GM10266 (cell line): ENCODE data around the gene CD28.

Experiments used
- DNase-seq: peaks from one replicate; pipeline ENCODE4 v3.0.0; 2012; ENCODE audit errors: extremely low spot score
- TF ChIP-seq, protein P1 (sequence below): IDR thresholded peaks from 2 replicates; pipeline ENCODE4 v1.5.1; 2012; ENCODE audit warnings: mild to moderate bottlenecking, low read depth; ENCODE audit not compliant: control insufficient read depth, insufficient read depth; ENCODE audit errors: missing control alignments

CD28 gene

DNA sequence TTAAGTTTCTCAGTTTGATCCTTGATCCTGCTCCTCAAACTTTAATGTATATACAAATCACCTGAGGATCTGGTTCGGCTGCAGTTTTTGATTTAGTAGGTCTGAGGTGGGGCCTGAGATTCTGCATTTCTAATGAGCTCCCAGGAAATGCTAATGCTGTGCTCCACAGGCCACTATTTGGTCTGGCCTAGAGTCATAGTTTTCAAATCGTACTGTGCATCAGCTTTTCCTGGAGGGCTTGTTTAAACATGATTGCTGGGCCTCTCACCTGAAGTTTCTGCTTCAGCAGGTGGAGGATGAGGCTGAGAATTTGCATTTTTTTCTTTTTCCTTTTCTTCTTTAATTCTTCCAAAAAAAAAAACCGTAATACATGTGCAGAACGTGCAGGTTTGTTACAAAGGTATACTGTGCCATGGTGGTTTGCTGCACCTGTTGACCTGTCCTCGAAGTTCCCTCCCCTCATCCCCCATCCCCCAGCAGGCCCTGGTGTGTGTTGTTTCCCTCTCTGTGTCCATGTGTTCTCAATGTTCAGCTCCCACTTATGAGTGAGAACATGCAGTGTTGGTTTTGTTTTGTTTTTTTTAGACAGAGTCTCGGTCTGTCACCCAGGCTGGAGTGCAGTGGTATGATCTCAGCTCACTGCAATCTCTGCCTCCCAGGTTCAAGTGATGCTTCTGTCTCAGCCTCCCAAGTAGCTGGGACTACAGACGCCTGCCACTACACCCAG, 42.2 kb upstream of the CD28 start:
- DNase-seq, result no peak
- TF ChIP-seq, protein P1, sequence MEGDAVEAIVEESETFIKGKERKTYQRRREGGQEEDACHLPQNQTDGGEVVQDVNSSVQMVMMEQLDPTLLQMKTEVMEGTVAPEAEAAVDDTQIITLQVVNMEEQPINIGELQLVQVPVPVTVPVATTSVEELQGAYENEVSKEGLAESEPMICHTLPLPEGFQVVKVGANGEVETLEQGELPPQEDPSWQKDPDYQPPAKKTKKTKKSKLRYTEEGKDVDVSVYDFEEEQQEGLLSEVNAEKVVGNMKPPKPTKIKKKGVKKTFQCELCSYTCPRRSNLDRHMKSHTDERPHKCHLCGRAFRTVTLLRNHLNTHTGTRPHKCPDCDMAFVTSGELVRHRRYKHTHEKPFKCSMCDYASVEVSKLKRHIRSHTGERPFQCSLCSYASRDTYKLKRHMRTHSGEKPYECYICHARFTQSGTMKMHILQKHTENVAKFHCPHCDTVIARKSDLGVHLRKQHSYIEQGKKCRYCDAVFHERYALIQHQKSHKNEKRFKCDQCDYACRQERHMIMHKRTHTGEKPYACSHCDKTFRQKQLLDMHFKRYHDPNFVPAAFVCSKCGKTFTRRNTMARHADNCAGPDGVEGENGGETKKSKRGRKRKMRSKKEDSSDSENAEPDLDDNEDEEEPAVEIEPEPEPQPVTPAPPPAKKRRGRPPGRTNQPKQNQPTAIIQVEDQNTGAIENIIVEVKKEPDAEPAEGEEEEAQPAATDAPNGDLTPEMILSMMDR, result no peak

DNA sequence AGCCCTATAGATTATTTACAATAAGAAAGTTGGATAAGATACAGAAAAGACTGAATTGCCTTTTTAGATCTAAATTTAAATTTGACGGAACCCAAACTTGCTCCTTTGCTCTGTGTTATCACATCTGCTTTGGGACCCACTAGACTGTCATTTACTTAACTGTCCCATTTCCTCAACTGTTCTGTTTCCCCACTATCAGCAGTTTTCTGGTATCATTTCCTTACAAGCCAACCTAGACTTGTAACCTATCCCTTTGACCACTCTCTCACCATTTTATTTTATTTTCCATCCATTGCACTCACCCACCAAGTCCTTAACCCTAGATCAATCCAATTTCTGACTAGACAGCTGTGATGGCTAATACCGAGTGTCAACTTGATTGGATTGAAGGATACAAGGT, 38.6 kb upstream of the CD28 start:
- DNase-seq, result no peak
- TF ChIP-seq, protein P1, result no peak

DNA sequence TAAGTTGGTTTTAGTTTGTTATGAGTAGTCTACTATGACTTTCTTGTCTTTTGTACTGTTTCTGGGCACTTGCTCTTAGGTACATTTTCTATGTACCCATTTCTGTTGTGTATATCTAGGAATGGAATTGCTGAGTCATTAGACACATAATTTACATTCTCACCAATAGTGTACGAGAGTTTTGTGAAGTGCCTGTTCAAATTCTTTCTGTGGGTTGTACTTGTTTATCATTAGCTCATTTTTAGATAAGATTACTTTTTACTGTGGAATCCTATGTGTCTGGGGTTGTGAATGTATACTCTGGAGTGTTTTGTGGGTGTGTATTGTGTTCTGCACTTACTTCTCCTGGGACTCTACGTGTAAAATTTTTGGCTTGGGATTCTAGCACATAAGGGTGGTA, 36.6 kb upstream of the CD28 start:
- TF ChIP-seq, protein P1, result no peak
- no peak for DNase-seq

DNA sequence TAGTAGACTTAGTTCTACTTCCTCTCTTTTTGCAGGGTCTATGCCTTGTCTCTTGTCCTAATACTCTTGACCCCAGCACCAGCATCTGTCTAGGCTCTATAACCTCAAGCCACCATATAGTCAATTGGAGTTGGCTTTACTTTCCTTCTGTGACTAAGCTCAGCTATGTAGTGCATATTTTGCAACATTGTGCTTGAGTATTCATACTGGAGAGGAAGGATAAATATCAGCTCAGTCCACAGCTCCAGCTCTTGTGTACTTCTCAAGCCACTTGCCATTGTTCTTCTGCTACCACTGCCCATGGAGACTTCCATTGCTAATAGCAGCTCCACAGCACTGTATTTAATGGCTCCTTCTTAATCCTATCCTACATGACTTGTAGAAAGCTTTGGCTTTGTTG, 35.5 kb upstream of the CD28 start:
- TF ChIP-seq, protein P1, result no peak

DNA sequence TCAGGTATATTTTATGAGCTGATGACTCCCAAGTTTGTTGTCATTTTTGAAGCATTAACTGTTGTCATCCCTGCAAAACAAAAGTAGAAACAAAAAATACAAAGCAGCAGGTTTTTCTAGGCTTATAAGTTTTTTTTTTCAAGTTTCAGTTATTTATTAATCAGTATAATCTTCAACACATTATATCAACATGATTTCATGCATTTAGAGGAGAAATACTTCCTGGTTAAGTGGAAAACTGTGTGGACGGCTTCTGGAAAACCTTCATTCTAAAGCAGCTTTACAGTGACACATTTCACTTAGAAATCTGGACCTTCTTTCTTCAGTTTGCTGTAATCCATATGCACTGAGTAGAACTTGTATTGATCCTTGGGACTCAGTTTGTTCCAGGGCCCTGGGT, 34.6 kb upstream of the CD28 start:
- no peak for DNase-seq
- TF ChIP-seq, protein P1, result no peak

More for the DNA sequence above, 35.5 kb upstream of the CD28 start:
- no peak for DNase-seq

DNA sequence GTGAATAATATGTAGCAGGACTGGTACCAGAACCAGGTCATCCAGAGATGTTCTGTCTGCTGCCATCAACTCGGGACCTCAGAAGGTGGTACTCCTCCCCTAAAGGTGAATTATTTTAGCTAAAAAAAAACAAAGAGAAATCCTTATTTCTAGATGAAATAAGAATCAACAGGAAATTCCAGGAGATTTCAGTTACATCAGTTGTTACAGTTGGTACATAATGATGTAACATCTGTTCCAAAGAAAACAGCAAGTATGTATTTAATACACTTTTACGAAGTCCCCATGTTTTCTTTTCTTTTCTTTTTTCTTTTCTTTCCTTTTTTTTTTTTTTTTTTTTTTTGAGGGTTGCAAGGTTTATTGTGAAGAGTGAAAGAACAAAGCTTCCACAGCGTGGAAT, 33.6 kb upstream of the CD28 start:
- TF ChIP-seq, protein P1, result no peak
- no peak for DNase-seq

DNA sequence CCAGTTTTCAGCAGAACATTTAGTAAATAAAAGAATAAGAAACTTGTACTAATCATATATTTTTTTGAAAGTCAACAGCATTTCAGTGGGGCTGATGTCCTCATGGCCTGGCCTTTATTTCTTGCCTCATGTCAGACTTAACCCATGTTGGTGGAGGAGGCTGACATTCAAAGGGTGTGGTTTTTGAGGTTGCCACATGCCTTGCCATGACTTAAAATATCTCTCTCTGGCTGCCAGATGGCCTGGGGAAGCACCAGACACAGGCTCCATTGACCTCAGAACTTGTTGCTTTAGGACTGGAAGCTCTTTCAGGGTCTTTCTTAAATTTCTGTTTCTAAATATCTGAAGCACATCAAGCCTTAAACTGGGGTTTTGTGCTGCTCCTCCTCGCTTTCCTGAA, 32.5 kb upstream of the CD28 start:
- DNase-seq, result peak; percentile 36
- TF ChIP-seq, protein P1, result no peak
